Smooth muscle cell (in vitro differentiated cells): ENCODE results near the gene MSANTD7. TPM values are rescaled to one million over a fixed set of nuclear protein-coding genes. Genes with fewer than 3 reads are reported as not detected.

Source experiments
- DNase-seq: peaks from one replicate; lab custom pipeline; 2025; ENCODE audit not compliant: unreplicated experiment; lab: John Stamatoyannopoulos, UW
- H2AFZ ChIP-seq: fragments of 200-600 bp; sonication (generic); 2 replicates; pipeline ENCODE4 v1.6.0; 2016; ENCODE audit warnings: antibody characterized with exemption, low read depth, mild to moderate bottlenecking
- H3F3A ChIP-seq: fragments of 200-600 bp; sonication (generic); 2 replicates; pipeline ENCODE4 v1.6.0; 2017; ENCODE audit warnings: antibody characterized with exemption, low read depth
- H3K27ac ChIP-seq: fragments of 200-600 bp; sonication (generic); 2 replicates; pipeline ENCODE4 v1.5.1; 2016; ENCODE audit warnings: low read depth, mild to moderate bottlenecking
- H3K27me3 ChIP-seq: fragments of 200-600 bp; sonication (generic); 2 replicates; pipeline ENCODE4 v1.6.1; 2016; ENCODE audit warnings: low read depth, mild to moderate bottlenecking
- H3K36me3 ChIP-seq: fragments of 200-600 bp; sonication (generic); 2 replicates; pipeline ENCODE4 v1.5.1; 2016; ENCODE audit warnings: low read depth
- H3K4me1 ChIP-seq: fragments of 200-600 bp; sonication (generic); 2 replicates; pipeline ENCODE4 v1.5.1; 2016; ENCODE audit warnings: low read depth
- H3K4me2 ChIP-seq: fragments of 200-600 bp; sonication (generic); 2 replicates; pipeline ENCODE4 v1.6.0; 2016; ENCODE audit warnings: mild to moderate bottlenecking
- H3K4me3 ChIP-seq: fragments of 200-600 bp; sonication (generic); 2 replicates; pipeline ENCODE4 v1.5.1; 2016; ENCODE audit warnings: mild to moderate bottlenecking
- H3K79me2 ChIP-seq: fragments of 200-600 bp; sonication (generic); 2 replicates; pipeline ENCODE4 v1.6.0; 2016; ENCODE audit warnings: low read depth, mild to moderate bottlenecking
- H3K9ac ChIP-seq: fragments of 200-600 bp; sonication (generic); 2 replicates; pipeline ENCODE4 v1.6.0; 2016; ENCODE audit warnings: low read depth
- H3K9me3 ChIP-seq: fragments of 200-600 bp; sonication (generic); replicated peaks from 2 replicates; pipeline ENCODE4 v1.5.1; 2016; ENCODE audit warnings: low read depth
- H4K20me1 ChIP-seq: fragments of 200-600 bp; sonication (generic); 2 replicates; pipeline ENCODE4 v1.6.0; 2016; ENCODE audit warnings: low read depth
- CTCF ChIP-seq: fragments of 200-600 bp; sonication (generic); IDR thresholded peaks from 2 replicates; pipeline ENCODE4 v1.5.1; 2017; ENCODE audit warnings: borderline replicate concordance, mild to moderate bottlenecking, antibody characterized with exemption; ENCODE audit not compliant: insufficient read depth, poor library complexity, severe bottlenecking
- WGBS: methylation state at CpG from one replicate; pipeline ENCODE4 v1.1.7; 2016; ENCODE audit warnings: low lambda C conversion rate; 5-methylcytosine and 5-hydroxymethylcytosine counted together
- polyA plus RNA-seq: library from polyadenylated mRNA; unstranded; fragments of >200 nt; fragmentation: Nextera tagmentation; extraction: Ambion mirVana; gene quantifications from 2 replicates; pipeline ENCODE4 v1.2.1, GENCODE V29; 2016
- total RNA-seq: library from RNA; depleted of rRNA; stranded (reverse); fragments of >200 nt; gene quantifications from 2 replicates; pipeline ENCODE4 v1.2.3, GENCODE V29; 2014

Gene MSANTD7
- total and polyA plus RNA-seq, 2 experiments from 2014 or later, result 6.2 to 14.0 TPM

- no peak for TF ChIP-seq CTCF
- no peaks in the 10 kb centered on the region for H3K4me1 ChIP-seq
- no peaks in the 10 kb centered on the region for H3K9me3 ChIP-seq
- no peak overlapping the region for H3K4me2 ChIP-seq
- no peaks in the 10 kb centered on the region for H4K20me1 ChIP-seq
- H3K27me3 ChIP-seq, result peaks cover 25% of the 10 kb centered on the region
- H3K79me2 ChIP-seq, result no peaks in the 10 kb centered on the region
- H3K9ac ChIP-seq, result no peak overlapping the region
- H3K36me3 ChIP-seq, result no peaks in the 10 kb centered on the region
- H3F3A ChIP-seq, result no peaks in the 10 kb centered on the region
- no peak overlapping the region for H3K27ac ChIP-seq
- H2AFZ ChIP-seq, result no peak overlapping the region
- WGBS, result 87% methylated on average over 5 of the region's 5 CpGs
- H3K4me3 ChIP-seq, result no peak overlapping the region
- DNase-seq, result no peak
These were observed 36.4 kb upstream of the MSANTD7 start for GRCh38 chr10:14801723-14802122.

- H3K27me3 ChIP-seq, result peaks cover 30% of the 10 kb centered on the region
- no peaks in the 10 kb centered on the region for H4K20me1 ChIP-seq
- no peaks in the 10 kb centered on the region for H3K79me2 ChIP-seq
- H3K9ac ChIP-seq, result no peak overlapping the region
- H2AFZ ChIP-seq, result no peak overlapping the region
- no peak overlapping the region for H3K27ac ChIP-seq
- no peaks in the 10 kb centered on the region for H3K4me1 ChIP-seq
- no peaks in the 10 kb centered on the region for H3K9me3 ChIP-seq
- H3K4me2 ChIP-seq, result no peak overlapping the region
- no peak overlapping the region for H3K4me3 ChIP-seq
- WGBS, result 95% methylated on average over 1 of the region's 1 CpG
- no peaks in the 10 kb centered on the region for H3K36me3 ChIP-seq
- no peak for DNase-seq
- TF ChIP-seq CTCF, result no peak
- H3F3A ChIP-seq, result no peaks in the 10 kb centered on the region
These were observed 34.3 kb upstream of the MSANTD7 start for GRCh38 chr10:14803827-14804226.

- Histone ChIP-seq H3K27me3 (peaks cover 11% of the 10 kb centered on the region), H3K79me2 (no peaks in the 10 kb centered on the region), H3K9me3 (no peaks in the 10 kb centered on the region), H3K4me3 (no peak overlapping the region), H3K4me1 (no peaks in the 10 kb centered on the region), H4K20me1 (no peaks in the 10 kb centered on the region), H3F3A (no peaks in the 10 kb centered on the region), H3K27ac (no peak overlapping the region), H3K4me2 (no peak overlapping the region), H3K9ac (no peak overlapping the region), H3K36me3 (no peaks in the 10 kb centered on the region), H2AFZ (no peak overlapping the region)
- WGBS, result 88% methylated on average over 3 of the region's 3 CpGs
- no peak for TF ChIP-seq CTCF
- no peak for DNase-seq
These were observed 31.8 kb upstream of the MSANTD7 start for GRCh38 chr10:14806318-14806717.

DNA sequence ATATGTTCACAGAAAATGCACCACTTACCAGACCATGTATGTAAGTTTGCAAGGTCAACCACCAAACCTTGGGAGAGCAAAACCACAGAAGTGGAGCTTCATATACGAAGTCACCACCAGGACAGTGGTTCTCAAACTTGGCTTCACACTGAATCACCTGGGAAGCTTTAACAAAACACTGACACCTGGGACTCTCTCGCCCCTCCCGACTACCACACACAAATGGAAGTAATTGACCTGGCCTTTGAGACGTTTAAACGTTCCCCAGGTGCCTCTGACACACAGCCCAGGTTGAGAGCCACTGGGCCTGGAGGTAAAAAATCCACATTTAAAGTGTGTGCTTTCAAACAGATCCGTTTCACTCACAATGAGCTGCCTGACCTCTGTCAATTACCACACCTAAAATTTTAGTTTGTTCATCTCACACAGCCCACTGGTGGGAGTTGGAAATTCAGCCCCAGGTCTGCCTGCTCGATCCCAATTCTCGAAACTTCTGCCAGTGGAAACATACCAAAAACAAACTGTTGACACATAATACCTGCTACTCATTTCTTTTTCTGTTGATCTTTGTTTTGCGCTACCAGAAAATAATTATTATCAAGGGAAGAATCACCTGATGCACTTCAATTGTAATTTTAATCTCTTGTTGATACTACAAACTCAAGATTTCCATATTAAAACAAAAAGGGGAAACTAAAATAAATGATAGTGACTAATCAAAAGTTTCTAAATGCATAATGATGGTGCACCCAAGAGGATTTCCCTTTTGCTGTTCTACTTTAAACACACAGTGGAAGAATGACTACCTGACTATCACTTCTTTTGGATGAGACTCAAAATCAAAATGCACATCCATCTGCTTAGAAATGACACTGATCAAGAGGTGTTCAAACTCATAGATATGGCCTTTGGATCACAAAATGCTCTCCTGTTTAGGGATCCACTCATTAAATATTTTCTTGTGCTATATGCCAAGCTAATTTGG lies 26.8 kb upstream of the MSANTD7 start:
- H3K4me1 ChIP-seq, result no peaks in the 10 kb centered on the region
- no peak overlapping the region for H3K9ac ChIP-seq
- H3K27ac ChIP-seq, result no peak overlapping the region
- DNase-seq, result no peak
- H3K27me3 ChIP-seq, result peaks cover 5% of the 10 kb centered on the region
- no peaks in the 10 kb centered on the region for H3K36me3 ChIP-seq
- H3K79me2 ChIP-seq, result no peaks in the 10 kb centered on the region
- H3K4me3 ChIP-seq, result no peak overlapping the region
- H3F3A ChIP-seq, result no peaks in the 10 kb centered on the region
- no peaks in the 10 kb centered on the region for H4K20me1 ChIP-seq
- no peak overlapping the region for H3K4me2 ChIP-seq
- WGBS, result 72% methylated on average over 9 of the region's 9 CpGs
- TF ChIP-seq CTCF, result no peak
- no peaks in the 10 kb centered on the region for H3K9me3 ChIP-seq
- no peak overlapping the region for H2AFZ ChIP-seq
